ES-I3 (cell line): ENCODE results near the gene PNPLA3.
A peak's percentile ranks its signal among the peaks of the same experiment; 100 is the strongest.

Experiments
- H3K36me3 ChIP-seq: 2 replicates; pipeline ENCODE4 v1.6.1; 2013; ENCODE audit warnings: mild to moderate bottlenecking, low read length, control low read depth, moderate library complexity; ENCODE audit not compliant: insufficient read depth
- H3K4me1 ChIP-seq: 2 replicates; pipeline ENCODE4 v1.6.1; 2013; ENCODE audit warnings: mild to moderate bottlenecking, control low read depth, low read length; ENCODE audit not compliant: insufficient read depth
- H3K9ac ChIP-seq: 2 replicates; pipeline ENCODE4 v1.6.1; 2013; ENCODE audit warnings: low read depth, mild to moderate bottlenecking, low read length, moderate library complexity
- H3K9me3 ChIP-seq: 2 replicates; pipeline ENCODE4 v1.6.1; 2013; ENCODE audit warnings: mild to moderate bottlenecking, low read length, moderate library complexity; ENCODE audit not compliant: control insufficient read depth, insufficient read depth

PNPLA3 gene, protein sequence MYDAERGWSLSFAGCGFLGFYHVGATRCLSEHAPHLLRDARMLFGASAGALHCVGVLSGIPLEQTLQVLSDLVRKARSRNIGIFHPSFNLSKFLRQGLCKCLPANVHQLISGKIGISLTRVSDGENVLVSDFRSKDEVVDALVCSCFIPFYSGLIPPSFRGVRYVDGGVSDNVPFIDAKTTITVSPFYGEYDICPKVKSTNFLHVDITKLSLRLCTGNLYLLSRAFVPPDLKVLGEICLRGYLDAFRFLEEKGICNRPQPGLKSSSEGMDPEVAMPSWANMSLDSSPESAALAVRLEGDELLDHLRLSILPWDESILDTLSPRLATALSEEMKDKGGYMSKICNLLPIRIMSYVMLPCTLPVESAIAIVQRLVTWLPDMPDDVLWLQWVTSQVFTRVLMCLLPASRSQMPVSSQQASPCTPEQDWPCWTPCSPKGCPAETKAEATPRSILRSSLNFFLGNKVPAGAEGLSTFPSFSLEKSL

GRCh38 chr22:43923631-43924464 lies at the start of gene PNPLA3:
TSS of gene PNPLA3 (plus strand) at chr22:43923805. CDS start at chr22:43923912, 107 bp downstream.
- Histone ChIP-seq H3K4me1 (peaks cover 12% of the 10 kb centered on the region; the same call in 1 of the 2 replicates), H3K9ac (peak within 1 kb of the TSS; percentile 79), H3K36me3 (peaks cover 3% of the 10 kb centered on the region; the same call in 1 of the 2 replicates), H3K9me3 (no peaks in the 10 kb centered on the region)

- H3K9ac ChIP-seq = no peak overlapping the region
- H3K36me3 ChIP-seq = no peaks in the 10 kb centered on the region; the same call in none of the 2 replicates
- H3K4me1 ChIP-seq = no peaks in the 10 kb centered on the region
- no peaks in the 10 kb centered on the region for H3K9me3 ChIP-seq
Measured at GRCh38 chr22:43876866-43877509, 46.6 kb upstream of the PNPLA3 start.

DNA sequence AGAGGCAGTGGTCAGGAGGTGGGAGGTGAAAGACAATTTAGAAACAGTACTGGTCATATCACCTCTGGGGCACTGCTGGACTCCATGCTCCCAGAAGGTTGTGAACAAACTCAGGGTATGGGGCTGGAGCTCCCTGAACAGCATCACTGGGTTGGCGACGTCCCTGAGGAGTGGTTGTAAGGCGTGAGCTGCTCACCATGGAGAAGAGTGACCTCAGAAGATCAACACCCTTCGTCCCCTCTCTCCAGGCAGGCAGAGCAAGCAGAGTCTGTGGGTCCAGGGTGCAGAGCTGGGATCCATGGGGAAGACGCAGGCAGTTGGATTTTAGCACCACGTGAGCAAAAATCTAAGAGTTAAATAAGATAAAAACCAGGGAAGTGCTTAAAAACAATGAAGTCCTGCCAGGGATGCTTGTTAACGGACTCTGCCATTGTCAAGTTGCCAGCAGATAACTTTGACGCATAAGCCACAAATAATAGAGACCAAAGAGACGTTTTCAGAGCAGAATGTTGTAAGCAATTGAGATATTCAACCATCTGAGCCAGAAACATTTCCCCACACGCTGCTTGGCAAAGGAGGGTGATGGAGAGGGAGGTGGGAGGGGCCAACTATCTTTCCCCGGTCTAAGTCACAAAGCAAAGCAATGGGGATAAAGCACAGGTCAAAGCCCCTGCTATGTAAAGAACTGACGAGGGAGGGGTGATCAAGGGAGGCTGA lies 45.4 kb upstream of the PNPLA3 start:
- Histone ChIP-seq H3K4me1 (no peaks in the 10 kb centered on the region), H3K36me3 (no peaks in the 10 kb centered on the region; the same call in none of the 2 replicates), H3K9me3 (no peaks in the 10 kb centered on the region), H3K9ac (no peak overlapping the region)

DNA sequence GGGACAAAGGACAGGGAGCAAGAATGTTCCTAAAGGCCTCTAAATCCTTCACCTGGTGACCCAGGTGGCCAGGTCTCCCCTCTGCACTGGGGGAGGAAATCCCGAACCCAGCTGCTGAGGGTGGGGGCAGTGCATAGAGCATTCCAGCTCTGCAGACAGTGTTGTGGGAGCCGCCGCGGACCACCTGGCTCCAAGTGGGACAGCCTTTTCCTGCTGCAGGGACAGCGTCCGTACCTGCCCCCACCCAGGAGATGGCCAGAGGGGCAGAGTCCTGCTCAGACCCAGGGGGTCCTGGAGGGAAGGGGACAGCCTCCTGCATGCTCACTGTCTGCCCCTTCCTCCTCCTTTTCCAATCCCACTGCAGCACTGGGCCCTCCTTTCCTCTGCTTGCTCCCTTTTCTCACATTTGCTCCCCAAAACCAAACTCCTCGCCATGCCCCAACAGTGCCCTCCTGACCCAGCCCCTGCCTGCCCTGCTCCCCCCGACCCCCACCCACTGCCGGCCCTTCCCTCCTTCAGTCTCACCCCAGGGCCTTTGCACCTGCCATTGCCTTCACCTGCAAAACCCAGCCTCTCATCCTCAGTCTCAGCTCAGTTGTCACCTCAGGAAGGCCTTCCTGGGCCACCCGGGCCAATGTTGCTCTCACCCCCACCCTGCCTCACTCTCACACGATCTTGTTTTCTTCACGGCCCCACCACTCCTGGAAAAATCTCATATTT lies 44.6 kb upstream of the PNPLA3 start:
- no peaks in the 10 kb centered on the region for H3K9me3 ChIP-seq
- no peak overlapping the region for H3K9ac ChIP-seq
- no peaks in the 10 kb centered on the region; the same call in none of the 2 replicates for H3K36me3 ChIP-seq
- H3K4me1 ChIP-seq = no peaks in the 10 kb centered on the region

- no peaks in the 10 kb centered on the region for H3K9me3 ChIP-seq
- no peaks in the 10 kb centered on the region for H3K4me1 ChIP-seq
- H3K36me3 ChIP-seq = no peaks in the 10 kb centered on the region; the same call in 1 of the 2 replicates
- no peak overlapping the region for H3K9ac ChIP-seq
Measured at GRCh38 chr22:43879901-43880540, 43.6 kb upstream of the PNPLA3 start.

GRCh38 chr22:43880541-43880991 lies 43.0 kb upstream of the PNPLA3 start:
- no peaks in the 10 kb centered on the region; the same call in 1 of the 2 replicates for H3K36me3 ChIP-seq
- H3K9me3 ChIP-seq = no peaks in the 10 kb centered on the region
- H3K4me1 ChIP-seq = no peaks in the 10 kb centered on the region
- no peak overlapping the region for H3K9ac ChIP-seq

DNA sequence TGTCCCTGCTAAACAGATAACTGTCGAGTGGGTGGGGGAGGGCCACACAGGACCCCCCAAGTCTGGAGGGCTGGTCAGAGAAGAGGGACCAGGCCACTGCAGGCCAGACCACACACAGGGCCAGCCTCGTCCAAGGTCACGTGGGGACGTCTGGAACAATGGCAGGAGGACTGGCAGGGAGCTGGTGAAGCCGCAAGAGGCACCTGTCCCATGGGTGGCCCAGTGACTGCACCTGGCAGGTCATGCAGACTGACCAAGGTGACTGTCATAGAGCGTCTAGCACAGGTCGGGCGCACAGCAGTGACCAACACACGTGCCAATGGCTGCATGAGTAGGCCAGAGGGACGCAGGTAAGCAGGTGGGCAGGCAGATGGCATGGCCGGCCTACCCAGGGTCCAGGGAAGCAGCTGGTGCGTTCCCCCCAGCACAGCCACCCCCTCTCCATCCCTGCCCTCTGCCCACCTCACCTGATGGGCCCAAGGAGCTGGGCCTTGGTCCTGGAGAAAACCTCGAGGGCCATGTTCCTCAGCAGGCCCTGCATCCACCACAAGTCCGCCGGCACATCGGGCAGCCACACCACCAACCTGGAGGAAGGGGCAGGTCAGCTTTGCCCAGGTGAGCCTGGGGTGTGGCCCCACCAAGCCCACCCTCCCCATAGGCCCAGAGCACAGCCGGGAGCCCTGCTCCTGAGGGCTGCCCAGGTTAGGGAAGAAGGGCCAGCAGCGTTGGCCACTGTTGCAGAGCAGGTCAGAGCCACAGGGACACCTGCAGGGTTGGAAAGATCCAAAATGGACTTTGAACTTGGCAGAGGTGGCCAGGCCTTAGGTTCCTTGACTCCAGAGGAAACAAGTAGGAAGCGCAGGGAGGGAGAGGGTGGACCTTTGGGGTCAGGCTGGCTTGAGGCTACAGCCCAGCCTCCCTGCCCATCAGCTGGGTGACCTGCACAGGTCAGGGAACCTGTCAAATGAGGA lies 42.2 kb upstream of the PNPLA3 start:
- H3K36me3 ChIP-seq = no peaks in the 10 kb centered on the region; the same call in 1 of the 2 replicates

GRCh38 chr22:43882122-43882767 lies 41.4 kb upstream of the PNPLA3 start:
- H3K36me3 ChIP-seq = no peaks in the 10 kb centered on the region; the same call in 1 of the 2 replicates
- H3K9me3 ChIP-seq = no peaks in the 10 kb centered on the region
- H3K4me1 ChIP-seq = no peaks in the 10 kb centered on the region
- no peak overlapping the region for H3K9ac ChIP-seq

More for the DNA sequence above, 42.2 kb upstream of the PNPLA3 start:
- Histone ChIP-seq H3K9me3 (no peaks in the 10 kb centered on the region), H3K9ac (no peak overlapping the region), H3K4me1 (no peaks in the 10 kb centered on the region)

- Histone ChIP-seq H3K36me3 (no peaks in the 10 kb centered on the region), H3K9ac (no peak overlapping the region), H3K9me3 (no peaks in the 10 kb centered on the region), H3K4me1 (no peaks in the 10 kb centered on the region)
Measured at GRCh38 chr22:43883012-43883661, 40.5 kb upstream of the PNPLA3 start.

GRCh38 chr22:43883719-43884415 lies 39.7 kb upstream of the PNPLA3 start:
- Histone ChIP-seq H3K9ac (no peak overlapping the region), H3K4me1 (no peaks in the 10 kb centered on the region)

More at GRCh38 chr22:43883719-43884415, 39.7 kb upstream of the PNPLA3 start:
- Histone ChIP-seq H3K9me3 (no peaks in the 10 kb centered on the region), H3K36me3 (no peaks in the 10 kb centered on the region)
